Aorta (tissue), 5 donors: ENCODE results near the gene PACSIN2. TPM values are rescaled to one million over a fixed set of nuclear protein-coding genes. Genes with fewer than 3 reads are reported as not detected.
"Not testable (repeated sequence)": the region's sequence is repeated elsewhere in the genome, so short reads cannot be mapped to it uniquely, and the experiment has no call there.

Experiments
- ATAC-seq: fragments of 200-7000 bp; cut with Tn5 transposase; one replicate; pipeline ENCODE4 v1.9.1; 2022; ENCODE audit warnings: moderate library complexity; ENCODE audit not compliant: low FRiP score
- DNase-seq, 2 donors: peaks; one replicate each; pipeline ENCODE4 v3.0.0-alpha.2; 2020
- H3K27ac ChIP-seq, 2 donors: one replicate each; pipeline ENCODE4 v1.5.1; 2013; ENCODE audit warnings: low read length in 2 of 2, mild to moderate bottlenecking in 2 of 2, moderate library complexity in 2 of 2, control low read depth in 1 of 2, inconsistent platforms in 1 of 2, low read depth in 1 of 2
- H3K27me3 ChIP-seq, 2 donors: one replicate each; pipeline ENCODE4 v1.6.1; 2013; ENCODE audit warnings: control low read depth in 1 of 2, low read length in 1 of 2, mild to moderate bottlenecking in 1 of 2, moderate library complexity in 1 of 2; ENCODE audit not compliant: insufficient read depth in 2 of 2, control insufficient read depth in 1 of 2
- H3K36me3 ChIP-seq, 2 donors: one replicate each; pipeline ENCODE4 v1.6.1; 2013; ENCODE audit warnings: control low read depth in 1 of 2, low read length in 1 of 2, mild to moderate bottlenecking in 1 of 2; ENCODE audit not compliant: insufficient read depth in 2 of 2, control insufficient read depth in 1 of 2
- H3K4me1 ChIP-seq, 2 donors: one replicate each; pipeline ENCODE4 v1.6.1; 2013; ENCODE audit warnings: low read length in 2 of 2, control low read depth in 1 of 2, mild to moderate bottlenecking in 1 of 2, moderate library complexity in 1 of 2; ENCODE audit not compliant: insufficient read depth in 2 of 2, control insufficient read depth in 1 of 2
- H3K4me3 ChIP-seq, 2 donors: one replicate each; pipeline ENCODE4 v1.5.1; 2013; ENCODE audit warnings: low read length in 2 of 2, control low read depth in 1 of 2, mild to moderate bottlenecking in 1 of 2
- H3K9me3 ChIP-seq: one replicate; pipeline ENCODE4 v1.6.1; 2013; ENCODE audit warnings: mild to moderate bottlenecking, low read length; ENCODE audit not compliant: control insufficient read depth
- WGBS, 2 donors: extraction: QIAGEN DNeasy Blood & Tissue Kit; methylation state at CpG; one replicate each; pipeline ENCODE4 v1.1.7; 2013; 5-methylcytosine and 5-hydroxymethylcytosine counted together
- intact Hi-C, 2 donors: fragments of 100-400 bp; cut with DNase I; formaldehyde crosslinking; loops; one replicate each; pipeline versions ENCODE4 v1.14.2 to v1.15.0; 2022
- polyA plus RNA-seq, 2 donors: library from polyadenylated mRNA; stranded (reverse); fragments of 200-250 nt; gene quantifications; one replicate each; pipeline ENCODE4 v1.2.3, GENCODE V29; 2013
- total RNA-seq, 2 donors: library from RNA; stranded (reverse); fragmentation: NEBNext Ultra II Directional; extraction: Animal tissue kit (Norgen Biotek cat#: 25700); gene quantifications; one replicate each; pipeline ENCODE4 v1.2.1, GENCODE V29; 2021
- donor health status: healthy with polysubstance abuse.
- donor health status: Bipolar disorder and iron deficiency.
- donor health status: DM: no; HTN: no; CAD: no.
- donor health status: DM: no; HTN: no; CAD: no.
- donor health status: DM: yes; HTN: yes; CAD: no.

Gene PACSIN2
- total and polyA plus RNA-seq, 4 donors, result 50.5 to 127 (median 84.7) TPM

DNA sequence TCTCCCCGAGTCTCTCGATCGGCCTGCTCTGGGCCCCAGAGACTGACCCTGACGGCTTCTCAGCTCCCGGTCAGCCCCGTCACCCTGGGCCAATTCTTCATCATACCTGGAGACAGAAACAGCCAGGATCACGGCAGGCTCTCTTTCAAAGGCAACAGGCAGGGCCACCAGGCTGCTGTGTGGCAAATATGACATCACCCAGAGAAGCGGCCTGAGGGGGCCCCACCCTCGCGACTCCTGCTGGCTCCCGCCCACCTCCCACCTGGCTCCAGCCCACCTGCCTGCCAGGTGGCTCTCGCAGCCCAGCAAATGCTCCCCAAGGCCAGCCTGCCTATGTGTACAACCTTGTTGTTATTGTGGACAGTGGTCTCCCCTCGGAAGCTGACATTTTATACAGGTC lies 24.9 kb upstream of the PACSIN2 start:
- no peak for ATAC-seq
- Histone ChIP-seq H3K9me3 (no peaks in the 10 kb centered on the region), H3K27ac (no peak overlapping the region), H3K36me3 (no peaks in the 10 kb centered on the region), H3K4me3 (no peak overlapping the region), H3K27me3 (no peaks in the 10 kb centered on the region), H3K4me1 (no peaks in the 10 kb centered on the region)
- intact Hi-C loops, result loop anchor here (10.0 kb wide), 2 partner anchors 175 to 265 kb away; no protein-coding TSS in a partner anchor
- 88 to 91% methylated on average over 13 of the region's 13 CpGs for WGBS, 2 donors
- DNase-seq, result no peak

DNA sequence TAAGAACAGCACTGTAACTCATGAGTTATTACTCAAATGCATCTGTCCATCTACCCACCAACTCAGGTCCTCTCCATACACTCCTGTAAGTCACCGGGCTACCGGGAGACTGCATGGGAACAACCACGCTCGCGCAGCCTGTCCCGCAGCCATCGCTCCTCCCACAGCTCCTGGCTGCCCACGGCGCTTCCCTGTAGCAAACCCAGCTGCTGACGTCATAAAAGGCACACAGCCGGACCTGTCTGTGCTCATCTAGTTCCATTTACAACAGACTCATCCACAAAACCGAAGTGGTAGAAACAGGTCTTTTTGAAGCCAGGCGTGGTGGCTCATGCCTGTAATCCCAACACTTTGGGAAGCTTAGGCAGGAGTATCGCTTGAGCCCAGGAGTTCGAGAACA lies 23.4 kb upstream of the PACSIN2 start:
- ATAC-seq (no peak), DNase-seq (no peak)
- Histone ChIP-seq H3K27me3 (no peaks in the 10 kb centered on the region), H3K4me1 (no peaks in the 10 kb centered on the region), H3K27ac (no peak overlapping the region), H3K9me3 (no peaks in the 10 kb centered on the region), H3K4me3 (no peak overlapping the region), H3K36me3 (no peaks in the 10 kb centered on the region)
- WGBS, 2 donors, result 94 to 95% methylated on average over 15 of the region's 15 CpGs
- intact Hi-C loops, result loop anchor here (10.0 kb wide), 2 partner anchors 174 to 264 kb away; no protein-coding TSS in a partner anchor

DNA sequence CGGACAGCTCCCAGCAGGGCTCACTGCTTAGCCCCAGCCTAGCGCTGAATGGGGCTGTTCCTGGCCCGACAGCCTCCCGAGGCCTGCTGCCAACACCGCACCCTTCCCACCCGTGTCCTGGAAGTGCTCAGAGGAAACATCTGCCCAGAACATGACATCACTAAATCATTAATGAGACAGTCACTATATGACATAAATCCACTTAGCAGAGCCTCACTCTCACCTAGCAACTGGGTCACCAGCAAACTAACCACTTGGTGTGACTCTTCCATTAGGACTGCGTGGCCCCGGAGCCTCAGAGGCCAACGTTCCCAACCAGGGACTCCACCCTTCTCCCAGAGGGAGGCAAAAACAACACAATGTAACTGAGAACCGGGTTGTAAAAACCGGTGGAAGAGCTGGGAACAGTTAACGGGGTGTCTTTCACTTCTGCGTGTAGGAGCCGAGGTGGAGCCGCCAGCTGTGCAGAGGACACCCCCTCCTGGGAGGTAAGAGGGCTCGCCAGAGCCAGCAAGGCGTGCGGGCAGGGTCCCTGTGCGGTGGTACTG lies 21.4 kb upstream of the PACSIN2 start:
- intact Hi-C loops, result loop anchor here (10.0 kb wide), 2 partner anchors 172 to 262 kb away; no protein-coding TSS in a partner anchor
- DNase-seq, result peak; percentile 70 to 88

DNA sequence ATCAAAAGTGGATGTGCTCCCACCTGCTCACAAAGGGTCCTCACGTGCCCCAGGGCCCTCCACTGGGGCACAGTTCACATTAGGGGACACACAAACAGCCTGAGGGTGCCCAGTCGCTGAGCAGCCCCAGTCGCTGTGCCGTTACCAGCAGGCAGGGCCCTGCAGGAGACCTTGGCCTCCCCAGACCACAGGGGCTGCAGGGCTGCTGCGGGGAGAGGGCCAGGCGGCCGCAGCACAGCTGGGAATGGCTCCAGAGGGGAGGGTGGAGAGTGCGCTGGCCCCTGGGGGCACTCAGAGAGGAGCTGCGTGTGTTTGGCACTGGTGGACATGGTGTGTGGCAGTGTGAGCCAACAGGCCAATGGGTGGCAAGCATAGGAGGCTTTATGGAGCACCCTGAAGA lies 20.3 kb upstream of the PACSIN2 start:
- DNase-seq (no peak), ATAC-seq (no peak)
- 81 to 85% methylated on average over 9 of the region's 9 CpGs for WGBS, 2 donors
- no peaks in the 10 kb centered on the region for H3K36me3 ChIP-seq
- no peak overlapping the region for H3K27ac ChIP-seq
- intact Hi-C loops, result loop anchor here (2.0 to 10.0 kb wide), 3 partner anchors 168 to 260 kb away; no protein-coding TSS in a partner anchor
- no peak overlapping the region for H3K4me3 ChIP-seq
- no peaks in the 10 kb centered on the region for H3K27me3 ChIP-seq
- H3K4me1 ChIP-seq, result no peaks in the 10 kb centered on the region
- H3K9me3 ChIP-seq, result no peaks in the 10 kb centered on the region

More for the DNA sequence above, 21.4 kb upstream of the PACSIN2 start:
- Histone ChIP-seq H3K27me3 (no peaks in the 10 kb centered on the region), H3K27ac (no peak overlapping the region), H3K4me3 (no peak overlapping the region), H3K4me1 (no peaks in the 10 kb centered on the region), H3K9me3 (no peaks in the 10 kb centered on the region), H3K36me3 (no peaks in the 10 kb centered on the region)
- WGBS, 2 donors, result 65 to 66% methylated on average over 19 of the region's 19 CpGs
- ATAC-seq, result peak; percentile 77

DNA sequence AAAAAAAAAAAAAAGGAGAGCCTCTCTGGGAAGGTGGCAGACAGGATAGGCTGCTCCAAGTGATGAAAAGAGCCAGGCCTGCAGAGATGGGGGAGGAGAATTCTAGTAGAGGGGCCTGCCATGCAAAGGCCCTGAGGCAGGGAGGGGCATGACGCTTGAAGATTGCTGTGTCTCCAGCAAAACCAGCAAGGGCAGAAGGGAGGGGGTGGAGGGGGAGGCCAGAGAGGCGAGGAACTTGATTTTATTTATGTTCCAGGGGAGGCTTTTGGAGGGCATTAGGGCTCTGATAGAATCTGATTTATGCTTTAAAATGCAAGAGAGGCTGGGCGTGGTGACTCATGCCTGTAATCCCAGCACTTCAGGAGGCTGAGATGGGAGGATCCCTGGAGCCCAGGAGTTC lies 16.7 kb upstream of the PACSIN2 start:
- intact Hi-C loops, result loop anchor here (10.0 kb wide), 2 partner anchors 167 to 257 kb away; no protein-coding TSS in a partner anchor
- no peaks in the 10 kb centered on the region for H3K27me3 ChIP-seq
- H3K4me3 ChIP-seq, result no peak overlapping the region
- H3K4me1 ChIP-seq, result no peaks in the 10 kb centered on the region
- no peaks in the 10 kb centered on the region for H3K9me3 ChIP-seq
- H3K36me3 ChIP-seq, result no peaks in the 10 kb centered on the region
- no peak overlapping the region for H3K27ac ChIP-seq
- ATAC-seq, result no peak
- DNase-seq, result no peak
- 83 to 96% methylated on average over 3 of the region's 3 CpGs for WGBS, 2 donors

DNA sequence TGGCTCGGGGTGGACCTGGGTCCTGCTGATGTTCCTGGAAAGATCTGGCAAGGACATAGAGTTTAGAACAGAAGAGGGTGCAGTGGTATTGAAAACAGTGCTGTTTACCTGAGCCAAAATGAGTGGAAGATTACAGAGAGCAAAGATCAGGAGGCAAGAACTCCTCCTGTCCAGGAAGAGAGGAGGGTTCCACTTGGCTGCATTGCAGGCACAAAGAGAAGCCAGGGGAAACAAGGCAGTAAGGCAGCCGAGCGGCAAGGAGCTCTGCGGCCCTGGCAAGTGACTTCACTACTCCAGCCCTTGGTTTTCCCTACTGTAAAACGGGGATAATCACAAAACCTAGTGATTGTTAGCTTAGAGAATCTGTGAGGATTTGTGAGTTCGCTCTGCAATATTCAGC lies 3.7 kb upstream of the PACSIN2 start:
- Histone ChIP-seq H3K27ac (no peak overlapping the region), H3K27me3 (no peaks in the 10 kb centered on the region), H3K4me1 (no peaks in the 10 kb centered on the region), H3K4me3 (no peak overlapping the region), H3K36me3 (no peaks in the 10 kb centered on the region), H3K9me3 (no peaks in the 10 kb centered on the region)
- 84 to 91% methylated on average over 6 of the region's 6 CpGs for WGBS, 2 donors
- no peak for ATAC-seq
- no peak for DNase-seq
- intact Hi-C loops, result loop anchor here in 1 of 2 donors (5.0 to 10.0 kb wide), 2 partner anchors 114 to 151 kb away; no protein-coding TSS in a partner anchor

DNA sequence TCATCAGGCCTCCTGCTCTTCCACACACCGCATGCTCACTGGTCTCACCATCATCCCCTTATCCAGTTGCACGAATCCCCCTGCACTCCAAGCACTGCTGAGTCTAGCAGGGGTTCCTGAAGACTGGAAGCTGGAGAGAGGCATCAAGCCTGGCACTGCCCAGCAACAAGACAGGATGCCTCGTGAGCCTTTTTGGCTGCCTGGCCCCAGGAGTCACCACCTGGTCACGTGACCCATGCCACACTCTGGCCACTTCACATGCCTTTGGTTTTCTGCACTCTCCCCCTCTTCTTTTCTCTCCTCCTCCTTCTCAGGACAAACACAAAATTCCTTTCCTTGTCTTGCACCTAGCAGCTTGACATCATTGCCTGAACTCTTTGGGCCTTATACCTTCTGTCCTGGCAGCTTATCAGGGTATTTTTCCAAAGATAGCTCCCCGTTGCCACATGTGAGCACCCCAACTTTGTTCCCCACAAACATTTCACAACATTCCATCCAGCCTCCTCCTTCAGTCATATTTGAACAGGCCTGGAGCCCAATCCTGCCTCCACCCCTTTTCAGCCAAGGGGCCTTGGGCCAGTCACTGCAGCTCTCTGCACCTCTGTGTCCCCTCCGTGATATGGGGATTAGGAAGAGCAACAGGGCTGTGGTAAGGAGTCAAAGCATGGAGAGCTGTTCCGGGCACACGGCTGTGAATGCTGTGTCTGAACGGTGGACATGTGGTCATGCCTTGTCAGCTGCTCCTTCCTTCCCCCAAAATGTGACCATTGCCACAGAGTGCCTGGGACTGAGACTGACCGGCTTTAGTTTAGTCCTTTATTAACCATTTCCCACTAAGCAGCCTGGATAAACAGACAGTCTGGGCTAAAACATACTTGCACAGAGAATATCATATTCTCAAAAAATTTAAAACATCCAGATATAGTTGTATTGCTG lies 2.8 kb upstream of the PACSIN2 start:
- Histone ChIP-seq H3K27me3 (no peaks in the 10 kb centered on the region), H3K9me3 (no peaks in the 10 kb centered on the region), H3K4me1 (no peaks in the 10 kb centered on the region), H3K36me3 (no peaks in the 10 kb centered on the region), H3K27ac (no peak overlapping the region), H3K4me3 (no peak overlapping the region)
- intact Hi-C loops, result loop anchor here in 1 of 2 donors (5.0 to 10.0 kb wide), 2 partner anchors 113 to 150 kb away; no protein-coding TSS in a partner anchor
- WGBS, 2 donors, result 77 to 84% methylated on average over 10 of the region's 10 CpGs
- ATAC-seq (no peak), DNase-seq (no peak)

DNA sequence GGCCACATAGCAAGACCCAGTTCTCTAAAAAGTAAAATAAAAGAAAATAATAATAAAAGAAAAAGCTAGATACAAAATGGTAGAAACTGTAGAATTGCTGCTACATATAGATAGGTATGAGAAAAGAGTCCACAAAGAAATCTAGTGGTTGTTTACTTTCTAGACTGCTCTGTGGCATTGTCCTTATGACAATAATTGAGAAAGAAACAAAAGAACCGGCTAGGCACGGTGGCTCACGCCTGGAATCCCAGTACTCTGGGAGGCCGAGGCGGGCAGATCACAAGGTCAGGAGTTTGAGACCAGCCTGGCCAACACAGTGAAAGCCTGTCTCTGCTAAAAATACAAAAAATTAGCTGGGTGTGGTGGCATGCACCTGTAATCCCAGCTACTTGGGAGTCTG lies 1.2 kb upstream of the PACSIN2 start:
- ATAC-seq, H3K27ac ChIP-seq, H3K27me3 ChIP-seq, DNase-seq, H3K4me3 ChIP-seq, H3K36me3 ChIP-seq, H3K9me3 ChIP-seq, H3K4me1 ChIP-seq: not testable (repeated sequence)
- WGBS, 2 donors, result 95 to 99% methylated on average over 5 of the region's 5 CpGs
- intact Hi-C loops, result loop anchor here in 1 of 2 donors (5.0 to 10.0 kb wide), 2 partner anchors 111 to 149 kb away; no protein-coding TSS in a partner anchor
